HFFc6 (cell line): ENCODE data around the gene GPR21. TPM values are rescaled to one million over a fixed set of nuclear protein-coding genes. Genes with fewer than 3 reads are reported as not detected.

ENCODE experiments used
- DNase-seq: peaks from one replicate; pipeline ENCODE4 v3.0.0-alpha.2; 2018
- H3K27ac Mint-ChIP-seq: 2 replicates; pipeline ENCODE4 v1.8.0; 2020; ENCODE audit warnings: mild to moderate bottlenecking, mixed read lengths
- H3K27me3 Mint-ChIP-seq: 2 replicates; pipeline ENCODE4 v1.8.0; 2021; ENCODE audit warnings: mild to moderate bottlenecking, moderate library complexity, mixed read lengths; ENCODE audit not compliant: insufficient read depth
- H3K36me3 Mint-ChIP-seq: 2 replicates; pipeline ENCODE4 v1.8.0; 2021; ENCODE audit warnings: low read depth, mixed read lengths
- H3K4me1 Mint-ChIP-seq: 2 replicates; pipeline ENCODE4 v1.8.0; 2020; ENCODE audit warnings: low read depth, mixed read lengths
- H3K4me3 Mint-ChIP-seq: 2 replicates; pipeline ENCODE4 v1.8.0; 2020; ENCODE audit warnings: mild to moderate bottlenecking, moderate library complexity, mixed read lengths
- H3K9me3 Mint-ChIP-seq: 2 replicates; pipeline ENCODE4 v1.8.0; 2020; ENCODE audit warnings: mild to moderate bottlenecking, mixed read lengths
- CTCF ChIP-seq: fragments of 200-600 bp; sonication (generic); IDR thresholded peaks from 2 replicates; pipeline ENCODE4 v1.5.0; 2021; ENCODE audit warnings: antibody characterized with exemption, mild to moderate bottlenecking
- total RNA-seq, 6 experiments: library from RNA; stranded (reverse); fragmentation: NEBNext Ultra II Directional; extraction: Animal tissue kit (Norgen Biotek cat#: 25700); gene quantifications; 2 replicates in 1 of 6; 3 replicates in 5 of 6; pipeline ENCODE4 v1.2.3, GENCODE V29; 2021

The GPR21 gene
- total RNA-seq, 6 experiments from 2014 or later: 0.26 TPM; not detected in 5

- DNase-seq: peak; percentile 60
Observed at GRCh38 chr9:123058834-123059233, 25.4 kb downstream of the GPR21 start.

GRCh38 chr9:123059472-123060220 lies 26.2 kb downstream of the GPR21 start:
- no peak for TF ChIP-seq CTCF
- Mint-ChIP-seq H3K36me3 (peaks cover 15% of the 10 kb centered on the region), H3K27me3 (peaks cover 3% of the 10 kb centered on the region; the same call in 1 of the 2 replicates), H3K4me1 (peaks cover 51% of the 10 kb centered on the region), H3K9me3 (no peaks in the 10 kb centered on the region), H3K4me3 (no peak overlapping the region), H3K27ac (0 out of 2 replicates have a peak overlapping the region, but pooled peaks have one; percentile 7)
- no peak for DNase-seq

More at GRCh38 chr9:123058834-123059233, 25.4 kb downstream of the GPR21 start:
- TF ChIP-seq CTCF: no peak
- peaks cover 11% of the 10 kb centered on the region for H3K36me3 Mint-ChIP-seq
- H3K27me3 Mint-ChIP-seq: peaks cover 3% of the 10 kb centered on the region; the same call in 1 of the 2 replicates
- H3K4me3 Mint-ChIP-seq: no peak overlapping the region
- H3K4me1 Mint-ChIP-seq: peaks cover 42% of the 10 kb centered on the region
- H3K27ac Mint-ChIP-seq: no peak overlapping the region; the same call in 1 of the 2 replicates
- H3K9me3 Mint-ChIP-seq: no peaks in the 10 kb centered on the region

GRCh38 chr9:123061216-123061615 lies 27.7 kb downstream of the GPR21 start:
- no peak for DNase-seq
- Mint-ChIP-seq H3K27me3 (no peaks in the 10 kb centered on the region), H3K4me1 (peaks cover 62% of the 10 kb centered on the region), H3K36me3 (peaks cover 26% of the 10 kb centered on the region), H3K27ac (no peak overlapping the region), H3K9me3 (no peaks in the 10 kb centered on the region), H3K4me3 (no peak overlapping the region)
- no peak for TF ChIP-seq CTCF

- peak overlapping the region; percentile 4 for H3K4me3 Mint-ChIP-seq
- H3K27me3 Mint-ChIP-seq: no peaks in the 10 kb centered on the region
- peaks cover 62% of the 10 kb centered on the region for H3K4me1 Mint-ChIP-seq
- no peak for DNase-seq
- no peaks in the 10 kb centered on the region for H3K9me3 Mint-ChIP-seq
- H3K36me3 Mint-ChIP-seq: peaks cover 40% of the 10 kb centered on the region
- TF ChIP-seq CTCF: no peak
- peak overlapping the region; percentile 19 for H3K27ac Mint-ChIP-seq
Observed at GRCh38 chr9:123062351-123063176, 29.1 kb downstream of the GPR21 start.

- Mint-ChIP-seq H3K9me3 (no peaks in the 10 kb centered on the region), H3K27ac (peak overlapping the region; percentile 19; the same call in 1 of the 2 replicates), H3K36me3 (peaks cover 41% of the 10 kb centered on the region), H3K27me3 (no peaks in the 10 kb centered on the region), H3K4me3 (peak overlapping the region; percentile 4), H3K4me1 (peaks cover 62% of the 10 kb centered on the region)
- peak; percentile 68 for DNase-seq
- TF ChIP-seq CTCF: no peak
Observed at GRCh38 chr9:123063177-123063598, 29.7 kb downstream of the GPR21 start.
